Right kidney (tissue), 9 donors: ENCODE measurements around the gene LENEP.

Experiments
- DNase-seq: peaks from one replicate; pipeline ENCODE4 v3.0.0-alpha.2; 2016
- long read RNA-seq, 8 donors: transcript quantifications; one replicate each; lab custom pipeline, GENCODE V29; 2026

Gene LENEP, protein sequence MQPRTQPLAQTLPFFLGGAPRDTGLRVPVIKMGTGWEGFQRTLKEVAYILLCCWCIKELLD
- long read RNA-seq, donor 1, partial matches to known transcripts = 0 of 1 reads
- long read RNA-seq, donor 1, other reads (novel, unspliced or antisense) = 0 of 1 reads
- long read RNA-seq, donor 2 = 0 reads
- long read RNA-seq, donor 3 = 0 reads
- long read RNA-seq, donor 4 = 0 reads
- long read RNA-seq, donor 5 = 0 reads
- long read RNA-seq, donor 6, partial matches to known transcripts = 0 of 1 reads
- long read RNA-seq, donor 6, other reads (novel, unspliced or antisense) = 0 of 1 reads
- long read RNA-seq, donor 7 = 0 reads
- long read RNA-seq, donor 8 = 0 reads

GRCh38 chr1:154993572-154994268, at the start of gene LENEP:
Gene LENEP, plus strand, starts transcription at chr1:154993586. Its CDS starts 22 bp downstream, at chr1:154993608.
- no peak for DNase-seq

DNA sequence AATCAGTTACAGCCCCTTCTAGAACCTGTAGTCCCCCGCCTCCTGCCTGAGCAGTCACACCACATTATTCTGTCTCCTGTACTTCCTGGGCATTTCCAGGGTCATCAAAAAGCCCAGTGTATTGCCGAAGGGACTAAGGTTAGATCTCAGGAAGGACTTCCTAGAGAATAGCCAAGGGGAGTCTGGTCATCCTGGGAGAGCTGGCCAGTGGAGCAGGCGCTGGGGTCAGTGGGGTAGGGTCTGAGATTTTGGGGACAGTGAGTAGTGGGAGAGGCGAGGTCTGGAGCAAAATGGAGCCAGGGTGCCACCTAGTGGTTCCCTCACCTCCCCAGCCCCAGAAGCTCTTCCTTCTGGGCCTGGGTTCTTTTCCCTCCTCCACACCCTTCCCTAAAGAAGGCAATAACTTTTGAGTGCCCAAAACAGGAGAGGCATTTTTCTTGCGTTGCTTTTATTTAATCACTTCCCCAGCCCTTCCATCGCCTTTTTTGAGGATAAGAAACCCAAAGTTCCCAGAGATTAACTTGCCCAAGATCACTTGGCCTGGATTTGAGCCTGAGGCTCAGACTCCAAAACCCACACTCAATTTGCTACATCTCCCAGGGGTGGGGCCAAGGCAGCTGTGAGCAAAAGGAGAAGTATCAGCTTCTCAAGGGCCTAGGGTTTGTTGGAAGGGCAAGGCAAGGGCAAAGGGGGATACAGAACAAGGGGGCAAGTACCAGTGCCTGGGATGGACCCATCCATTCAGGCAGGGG, 49.6 kb upstream of the LENEP start:
- no peak for DNase-seq

DNA sequence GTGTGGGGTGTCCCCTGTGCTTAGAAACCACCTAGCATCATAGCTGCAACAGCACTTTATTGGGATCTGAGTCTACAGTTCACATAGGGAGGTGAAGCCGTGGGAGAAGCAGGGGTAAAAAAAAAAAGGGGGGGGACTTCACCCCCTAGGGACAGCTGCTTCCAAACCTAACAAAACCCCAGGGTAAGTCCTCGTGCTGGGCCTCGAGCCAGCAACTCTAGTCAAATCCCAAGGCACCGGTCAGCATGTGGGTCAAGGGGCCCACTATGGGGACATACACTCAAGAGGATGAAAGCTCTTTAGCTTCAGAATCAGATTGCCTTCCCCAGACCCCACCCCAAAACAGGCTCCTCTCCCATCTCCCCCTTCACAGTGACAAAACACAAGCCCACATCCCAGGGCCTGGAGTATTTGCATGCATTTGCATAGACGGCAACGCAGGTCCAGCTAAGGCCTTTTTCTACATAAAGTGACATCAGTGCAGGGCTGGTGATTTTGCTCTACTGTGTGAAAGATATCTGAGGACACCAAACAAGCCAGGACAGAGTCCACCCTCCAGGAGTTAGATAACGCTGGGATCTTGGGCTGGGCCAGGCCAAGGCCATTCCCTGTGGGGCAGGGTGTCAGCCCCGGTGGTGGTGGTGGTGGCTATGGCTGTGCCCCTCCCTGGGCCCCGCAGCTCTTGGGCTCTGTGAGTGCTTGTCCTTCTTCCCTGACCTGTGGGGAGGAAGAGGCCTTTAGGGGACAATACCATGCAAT, 48.8 kb upstream of the LENEP start:
- DNase-seq = no peak

GRCh38 chr1:154945160-154945961, 48.0 kb upstream of the LENEP start:
- no peak for DNase-seq

DNA sequence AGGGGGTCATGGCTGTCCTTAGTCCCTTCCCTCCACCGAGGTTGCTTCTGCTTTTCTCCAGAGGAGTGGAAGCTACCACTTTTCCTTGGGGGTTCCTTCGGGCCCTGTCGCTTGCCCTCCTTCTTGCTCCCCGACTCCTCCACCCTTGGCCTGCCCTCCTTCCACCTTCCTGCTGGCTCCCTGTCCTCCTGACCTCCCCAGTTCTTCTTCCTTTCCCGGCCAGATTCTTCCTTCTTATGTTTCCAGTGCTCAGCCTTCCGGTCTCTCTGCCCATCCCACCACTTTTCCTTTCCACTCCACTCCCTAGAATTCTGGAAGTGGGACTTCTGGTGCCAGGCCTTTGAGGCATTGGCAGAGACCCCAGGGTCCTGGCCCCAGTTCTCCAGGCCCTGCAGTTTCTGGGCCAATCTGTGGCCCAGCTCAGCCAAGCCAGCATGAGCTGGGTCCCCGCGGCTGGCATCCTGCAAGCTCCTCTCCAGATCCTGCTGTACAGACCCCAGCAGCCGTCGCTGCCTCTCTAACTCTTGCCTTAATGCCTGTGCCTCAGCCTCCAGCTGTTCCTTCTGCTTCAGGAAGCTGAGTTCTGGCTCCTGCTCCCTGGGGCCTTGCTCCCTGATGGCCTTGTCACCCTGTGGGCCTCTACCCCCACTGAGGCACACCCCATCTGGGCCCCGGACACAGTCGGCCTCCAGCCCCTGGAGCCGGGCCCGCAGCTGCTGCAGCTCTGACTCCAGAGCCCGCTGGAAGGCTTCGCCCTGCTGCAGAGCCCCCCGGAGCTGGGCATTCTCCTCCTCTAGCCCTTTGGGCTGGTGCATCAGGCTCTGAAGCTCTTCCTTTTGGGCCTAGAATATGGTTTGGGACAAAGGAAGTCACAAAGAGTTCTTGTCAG, 47.2 kb upstream of the LENEP start:
- no peak for DNase-seq

GRCh38 chr1:154948079-154948478, 45.3 kb upstream of the LENEP start:
- DNase-seq = no peak

GRCh38 chr1:154951901-154952657, 41.3 kb upstream of the LENEP start:
- no peak for DNase-seq

DNA sequence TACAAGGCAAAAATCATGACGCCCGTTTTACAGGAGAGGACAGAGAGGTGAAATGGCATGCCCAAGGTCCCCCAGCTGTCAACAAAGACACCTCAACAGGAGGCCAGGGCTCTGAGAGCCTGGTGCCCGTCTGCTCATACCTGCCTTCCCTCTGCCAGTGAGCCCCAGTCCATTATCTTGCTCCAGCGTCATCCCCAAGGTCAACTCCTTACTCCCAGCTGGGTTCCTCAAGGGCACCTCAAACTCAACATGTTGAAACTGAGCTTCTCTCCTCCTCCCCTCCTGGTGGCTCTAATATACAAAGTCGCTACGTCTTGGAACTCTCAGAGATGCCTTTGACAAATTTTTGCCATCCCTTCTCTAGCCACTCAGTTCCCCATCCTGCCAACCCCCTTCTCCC, 40.7 kb upstream of the LENEP start:
- DNase-seq = no peak

- DNase-seq = no peak
Observed at GRCh38 chr1:154953611-154954038, 39.8 kb upstream of the LENEP start.

GRCh38 chr1:154954541-154954940, 38.8 kb upstream of the LENEP start:
- DNase-seq = no peak

DNA sequence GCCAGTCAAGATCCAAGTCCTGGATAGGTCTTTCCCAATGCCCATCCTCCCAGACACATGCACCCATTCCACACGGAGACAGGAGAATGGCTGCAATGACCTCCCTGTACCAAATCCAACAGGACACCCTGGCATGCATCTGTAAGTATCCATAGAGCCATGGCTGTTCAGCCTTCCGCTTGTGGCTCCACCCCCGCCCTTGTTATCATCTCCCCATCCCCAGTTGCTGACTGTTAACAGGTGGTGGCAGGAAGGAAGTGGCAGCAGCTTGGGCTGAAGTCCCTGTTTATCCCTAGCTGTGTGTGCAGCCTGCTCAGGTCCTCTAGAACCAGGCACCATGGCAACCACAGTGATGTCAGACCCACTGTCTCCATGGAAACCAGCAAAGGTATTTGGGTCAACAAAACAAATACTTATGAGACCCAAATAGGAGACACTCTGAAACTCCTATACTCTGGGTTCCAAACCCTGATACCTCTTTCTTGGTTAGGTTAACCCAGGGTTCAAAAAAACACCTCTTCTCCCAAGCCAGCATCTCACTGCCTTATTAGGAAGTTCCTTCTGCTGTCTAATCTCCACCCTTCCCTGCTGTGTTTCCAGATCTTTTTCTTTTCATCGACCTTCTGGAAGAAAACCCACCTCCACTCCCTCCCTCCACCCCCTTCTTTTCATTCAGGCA, 38.2 kb upstream of the LENEP start:
- no peak for DNase-seq

- DNase-seq = peak; percentile 89
Observed at GRCh38 chr1:154955718-154956543, 37.5 kb upstream of the LENEP start, which contains the start of gene PBXIP1. Gene PBXIP1, minus strand, starts transcription at chr1:154956099. Its CDS starts 2,378 bp downstream, at chr1:154953721.

GRCh38 chr1:154956544-154956941, 36.8 kb upstream of the LENEP start:
- DNase-seq = no peak

DNA sequence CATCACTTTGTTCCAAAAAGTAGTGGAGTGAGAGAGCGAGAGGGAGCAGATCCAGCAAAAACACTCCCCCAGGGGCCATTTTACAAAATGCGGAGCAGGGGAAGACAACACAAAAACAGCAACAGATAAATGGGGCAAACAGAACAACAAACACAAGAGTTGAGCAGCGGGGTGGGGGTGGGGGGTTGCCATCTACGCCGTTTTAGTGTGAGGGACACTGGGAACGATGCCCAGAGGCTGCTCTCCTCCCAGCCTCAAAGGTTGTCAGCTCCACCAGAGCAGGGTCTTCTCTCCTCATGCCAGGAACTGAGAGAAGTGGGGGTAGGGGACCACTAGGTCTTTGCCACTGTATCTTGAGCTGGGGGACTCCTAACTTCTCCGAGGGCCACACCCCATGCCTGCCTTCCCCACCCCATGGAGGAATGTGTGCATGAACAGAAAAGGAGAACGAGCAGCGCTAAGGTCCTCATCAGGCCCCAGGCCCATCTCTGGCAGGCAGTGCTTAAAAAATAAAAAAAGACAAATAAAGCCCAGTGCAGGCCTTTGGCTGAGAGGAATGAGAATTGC, 36.2 kb upstream of the LENEP start:
- no peak for DNase-seq

DNA sequence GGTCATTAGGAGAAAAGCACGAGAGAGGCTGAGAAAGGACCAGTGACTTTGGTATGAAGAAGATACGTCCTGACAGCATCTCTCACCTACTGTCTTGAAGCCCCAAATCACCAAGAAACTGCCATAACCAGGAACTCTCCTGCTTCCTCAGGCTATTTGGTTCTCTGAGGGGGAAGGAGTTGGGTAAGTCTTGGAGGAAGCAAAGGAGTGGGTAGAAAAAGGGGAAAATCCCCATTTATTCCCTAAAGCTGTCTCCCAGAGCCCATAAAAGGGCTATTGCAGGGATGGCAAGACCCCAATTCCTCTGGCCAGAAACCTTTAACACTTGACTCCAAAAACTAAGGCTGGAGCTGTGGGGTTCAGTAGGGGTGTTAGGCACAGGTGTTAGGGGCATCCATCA, 35.4 kb upstream of the LENEP start:
- no peak for DNase-seq

- no peak for DNase-seq
Observed at GRCh38 chr1:154958681-154959425, 34.5 kb upstream of the LENEP start.

DNA sequence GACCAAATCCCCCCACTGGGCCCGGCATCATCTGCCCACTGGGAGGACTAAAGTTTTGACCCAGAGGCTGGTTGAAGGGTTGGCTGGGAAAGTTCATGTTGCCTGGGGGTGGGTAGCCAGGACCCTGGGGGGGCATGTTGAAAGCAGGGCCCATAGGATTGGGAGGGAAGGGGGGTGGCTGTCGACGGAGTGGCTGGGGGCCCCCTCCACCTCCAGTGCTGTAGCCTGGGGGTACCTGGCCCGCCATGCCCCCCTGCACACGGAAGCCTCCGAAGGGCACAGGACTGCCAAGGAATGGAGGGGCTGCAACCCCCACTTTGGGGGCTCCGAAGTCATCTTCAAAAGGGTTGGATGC, 34.0 kb upstream of the LENEP start:
- DNase-seq = no peak
